Stimulated activated CD8-positive, alpha-beta memory T cell treated with anti-CD3 and anti-CD28 coated beads, Interleukin-7, amount 100 ng/mL, for 48 hours (primary cell): ENCODE data around the gene FPR1.

Experiments
- DNase-seq, 2 donors: peaks; one replicate each; pipeline ENCODE4 v3.0.0-alpha.2; 2020; ENCODE audit warnings: low read depth in 1 of 2; ENCODE audit errors: extremely low read depth in 1 of 2

The FPR1 gene

GRCh38 chr19:51710163-51710562 is 41.5 kb downstream of the FPR1 start:
- no peak for DNase-seq

GRCh38 chr19:51709575-51709974 is 42.1 kb downstream of the FPR1 start:
- DNase-seq = no peak

GRCh38 chr19:51708811-51709210 is 42.9 kb downstream of the FPR1 start:
- DNase-seq = no peak

- DNase-seq = no peak
Measured at GRCh38 chr19:51706885-51707284, 44.8 kb downstream of the FPR1 start.

GRCh38 chr19:51706296-51706695 is 45.4 kb downstream of the FPR1 start:
- DNase-seq = no peak

GRCh38 chr19:51704626-51705025 is 47.1 kb downstream of the FPR1 start:
- DNase-seq = no peak

- peak; percentile 89 to 91 for DNase-seq
Measured at GRCh38 chr19:51703575-51704515, 47.8 kb downstream of the FPR1 start.

GRCh38 chr19:51702825-51703574 is 48.7 kb downstream of the FPR1 start:
- DNase-seq = no peak

GRCh38 chr19:51702103-51702824 is 49.4 kb downstream of the FPR1 start:
- DNase-seq = peak in 1 of 2 donors; percentile 27

GRCh38 chr19:51701468-51702100 is 50.1 kb downstream of the FPR1 start:
- no peak for DNase-seq

- DNase-seq = no peak
Measured at GRCh38 chr19:51699170-51699569, 52.5 kb downstream of the FPR1 start.

GRCh38 chr19:51698296-51698695 is 53.4 kb downstream of the FPR1 start:
- DNase-seq = no peak

GRCh38 chr19:51697169-51697776 is 54.4 kb downstream of the FPR1 start:
- no peak for DNase-seq

- DNase-seq = no peak
Measured at GRCh38 chr19:51696606-51697005, 55.1 kb downstream of the FPR1 start.
